Lower leg skin (tissue), 4 donors: ENCODE measurements around the gene SCN2A. TPM values are rescaled to one million over a fixed set of nuclear protein-coding genes. Genes with fewer than 3 reads are reported as not detected.

Experiments
- DNase-seq, 2 donors: peaks; one replicate each; pipeline ENCODE4 v3.0.0-alpha.2; 2019; ENCODE audit warnings: low spot score in 2 of 2
- H3K4me3 ChIP-seq: fragments of 200-600 bp; sonication (generic); 2 replicates; pipeline ENCODE4 v1.5.1; 2017; ENCODE audit warnings: mild to moderate bottlenecking, low read depth; ENCODE audit not compliant: poor library complexity, severe bottlenecking
- CTCF ChIP-seq, 3 donors: fragments of 450-650 bp; IDR thresholded peaks; one replicate each; pipeline ENCODE4 v1.5.1; 2016; ENCODE audit warnings: antibody characterized with exemption in 3 of 3, mild to moderate bottlenecking in 3 of 3, moderate library complexity in 2 of 3
- POLR2A ChIP-seq, 2 donors: fragments of 450-650 bp; IDR thresholded peaks; one replicate each; pipeline ENCODE4 v1.6.1; 2016 to 2017; ENCODE audit warnings: antibody characterized with exemption in 2 of 2, mild to moderate bottlenecking in 1 of 2, moderate library complexity in 1 of 2
- WGBS, 2 donors: methylation state at CpG; one replicate each; pipeline ENCODE4 v1.1.5; 2018; 5-methylcytosine and 5-hydroxymethylcytosine counted together
- intact Hi-C: fragments of 100-400 bp; cut with DNase I; formaldehyde crosslinking; loops from one replicate; pipeline ENCODE4 v1.15.0; 2023; ENCODE audit warnings: low total_unique reads
- total RNA-seq, 4 donors: library from RNA; depleted of rRNA; stranded (reverse); fragments of >200 nt; gene quantifications; one replicate each; pipeline ENCODE4 v1.1.0, GENCODE V29; 2016

SCN2A gene
- total RNA-seq, 4 donors from 2014 or later: 0.03 to 0.29 (median 0.04) TPM; not detected in 1

- intact Hi-C loops: no loop called here
- TF ChIP-seq CTCF (IDR thresholded peaks at IDR 0.05) (no peak), POLR2A (IDR thresholded peaks at IDR 0.05) (no peak)
- no peak overlapping the region for H3K4me3 ChIP-seq
- no peak for DNase-seq
- WGBS, 2 donors: 4 to 6% methylated on average over 3 of the region's 3 CpGs
These were observed 919 bp upstream of the SCN2A start for GRCh38 chr2:165238295-165238694.

- WGBS, 2 donors: 68 to 69% methylated on average over 4 of the region's 4 CpGs
- no peak overlapping the region for H3K4me3 ChIP-seq
- TF ChIP-seq POLR2A (IDR thresholded peaks at IDR 0.05) (no peak), CTCF (IDR thresholded peaks at IDR 0.05) (no peak)
- intact Hi-C loops: no loop called here
- no peak for DNase-seq
These were observed 772 bp downstream of the SCN2A start for GRCh38 chr2:165239856-165240515.

- DNase-seq: no peak
These were observed 1.7 kb downstream of the SCN2A start for GRCh38 chr2:165240916-165241315.

GRCh38 chr2:165245081-165245793, 6.0 kb downstream of the SCN2A start:
- TF ChIP-seq CTCF (IDR thresholded peaks at IDR 0.05) (no peak), POLR2A (IDR thresholded peaks at IDR 0.05) (no peak)

More at GRCh38 chr2:165240916-165241315, 1.7 kb downstream of the SCN2A start:
- no peak overlapping the region for H3K4me3 ChIP-seq
- TF ChIP-seq POLR2A (IDR thresholded peaks at IDR 0.05) (no peak), CTCF (IDR thresholded peaks at IDR 0.05) (no peak)
- WGBS, 2 donors: 84 to 88% methylated on average over 2 of the region's 2 CpGs
- intact Hi-C loops: no loop called here

GRCh38 chr2:165248238-165248637, 9.0 kb downstream of the SCN2A start:
- intact Hi-C loops: no loop called here
- no peak for DNase-seq
- no peak overlapping the region for H3K4me3 ChIP-seq
- TF ChIP-seq CTCF (IDR thresholded peaks at IDR 0.05) (no peak), POLR2A (IDR thresholded peaks at IDR 0.05) (no peak)
- WGBS, 2 donors: 49 to 57% methylated on average over 2 of the region's 2 CpGs

More at GRCh38 chr2:165245081-165245793, 6.0 kb downstream of the SCN2A start:
- H3K4me3 ChIP-seq: no peak overlapping the region
- no peak for DNase-seq
- intact Hi-C loops: no loop called here
- 47 to 48% methylated on average over 5 of the region's 5 CpGs for WGBS, 2 donors
